Endothelial cell of umbilical vein (primary cell): ENCODE data around the gene LCTL. TPM values are rescaled to one million over a fixed set of nuclear protein-coding genes. Genes with fewer than 3 reads are reported as not detected.

Source experiments
- BruUV-seq: library from RNA; stranded (reverse); fragments of 400-500 nt; replicated peaks from 2 replicates; lab custom pipeline; 2021; lab: Mats Ljungman, UMichigan
- CTCF ChIA-PET: fragments of 300-600, 350-600 bp; sonication (Branson Sonifier 250); formaldehyde crosslinking; loops from one replicate; lab custom pipeline; 2021; ENCODE audit warnings: antibody characterized with exemption, inconsistent platforms; lab: Charles Lee
- POLR2A ChIA-PET: fragments of 300-600, 350-600 bp; sonication (Branson Sonifier 250); formaldehyde crosslinking; loops from one replicate; lab custom pipeline; 2021; ENCODE audit warnings: antibody characterized with exemption, inconsistent platforms; lab: Charles Lee
- DNase-seq: peaks from one replicate; pipeline ENCODE4 v3.0.0-alpha.2; 2011; ENCODE audit warnings: low read depth, low spot score
- FAIRE-seq: peaks from 2 replicates; lab custom pipeline; 2011; peaks lifted over from hg19 to GRCh38; lab: Jason Lieb, UNC
- H2AFZ ChIP-seq: 2 replicates; pipeline ENCODE4 v1.6.0; 2012; ENCODE audit warnings: low read depth, low read length, control low read depth, inconsistent platforms
- H3K27ac ChIP-seq: 2 replicates; pipeline ENCODE4 v1.5.1; 2011; ENCODE audit warnings: low read depth, mild to moderate bottlenecking, control low read depth, low read length, moderate library complexity; ENCODE audit not compliant: insufficient read depth
- H3K27me3 ChIP-seq, 2 experiments: 2 replicates each; pipeline versions ENCODE4 v1.6.0 to v1.6.1; 2011; ENCODE audit warnings: low read length in 2 of 2, mixed read lengths in 1 of 2; ENCODE audit not compliant: control insufficient read depth in 2 of 2, insufficient read depth in 2 of 2
- H3K36me3 ChIP-seq, 2 experiments: 2 replicates in 1 of 2; 3 replicates in 1 of 2; pipeline ENCODE4 v1.5.1; 2011; ENCODE audit warnings: low read length in 2 of 2, mild to moderate bottlenecking in 1 of 2, moderate library complexity in 1 of 2; ENCODE audit not compliant: control insufficient read depth in 2 of 2, insufficient read depth in 2 of 2; ENCODE audit errors: extremely low read depth in 1 of 2
- H3K4me1 ChIP-seq: 3 replicates; pipeline ENCODE4 v1.5.1; 2011; ENCODE audit warnings: mild to moderate bottlenecking, low read length; ENCODE audit not compliant: control insufficient read depth, insufficient read depth; ENCODE audit errors: extremely low read depth
- H3K4me2 ChIP-seq: 2 replicates; pipeline ENCODE4 v1.6.1; 2011; ENCODE audit warnings: low read length, control low read depth, mixed read lengths; ENCODE audit not compliant: insufficient read depth
- H3K4me3 ChIP-seq, 3 experiments: fragments of 200-600 bp in 1 of 3; sonication (generic), shearing (Covaris generic) in 1 of 3; replicated peaks in 1 of 3; 2 replicates each; pipeline ENCODE4 v1.5.1; 2011 to 2016; ENCODE audit warnings: control low read depth in 3 of 3, low read length in 3 of 3, mild to moderate bottlenecking in 2 of 3, inconsistent platforms in 1 of 3, low read depth in 1 of 3, moderate library complexity in 1 of 3; ENCODE audit not compliant: insufficient read depth in 1 of 3
- H3K79me2 ChIP-seq: 2 replicates; pipeline ENCODE4 v1.6.0; 2012; ENCODE audit warnings: low read length, inconsistent platforms; ENCODE audit not compliant: control insufficient read depth, insufficient read depth
- H3K9ac ChIP-seq: replicated peaks from 2 replicates; pipeline ENCODE3; 2011; ENCODE audit warnings: low read length, control low read depth; ENCODE audit not compliant: insufficient read depth; ENCODE audit errors: extremely low read depth
- H3K9me1 ChIP-seq: replicated peaks from 3 replicates; pipeline ENCODE4 v1.6.0; 2011; ENCODE audit warnings: mild to moderate bottlenecking, low read length; ENCODE audit not compliant: control insufficient read depth, insufficient read depth; ENCODE audit errors: extremely low read depth
- H3K9me3 ChIP-seq: replicated peaks from 2 replicates; pipeline ENCODE4 v1.5.1; 2012; ENCODE audit warnings: low read length, inconsistent platforms; ENCODE audit not compliant: control insufficient read depth, insufficient read depth
- H4K20me1 ChIP-seq: replicated peaks from 2 replicates; pipeline ENCODE3; 2011; ENCODE audit warnings: mild to moderate bottlenecking, low read length; ENCODE audit not compliant: control insufficient read depth, insufficient read depth; ENCODE audit errors: extremely low read depth
- CTCF ChIP-seq, 2 donors: IDR thresholded peaks; 1 replicate in 1 of 2; 2 replicates in 1 of 2; pipeline ENCODE4 v1.5.1; 2011; ENCODE audit warnings: low read length in 2 of 2, mild to moderate bottlenecking in 2 of 2, moderate library complexity in 2 of 2, control low read depth in 1 of 2, inconsistent platforms in 1 of 2, low read depth in 1 of 2; ENCODE audit not compliant: insufficient read depth in 1 of 2; ENCODE audit errors: extremely low read depth in 1 of 2
- EZH2 ChIP-seq: IDR thresholded peaks from 2 replicates; pipeline ENCODE4 v1.6.1; 2012; ENCODE audit warnings: borderline replicate concordance, low read depth, mild to moderate bottlenecking, moderate library complexity, low read length, inconsistent platforms; ENCODE audit not compliant: severe bottlenecking
- FOS ChIP-seq: IDR thresholded peaks from 2 replicates; pipeline ENCODE4 v1.6.1; 2011; ENCODE audit warnings: mild to moderate bottlenecking, low read length, moderate library complexity, borderline replicate concordance; ENCODE audit not compliant: insufficient read depth
- GATA2 ChIP-seq: IDR thresholded peaks from 2 replicates; pipeline ENCODE4 v1.7.0; 2011; ENCODE audit warnings: low read depth, mild to moderate bottlenecking, moderate library complexity, mixed read lengths, low read length; ENCODE audit not compliant: insufficient read length, insufficient read depth
- JUN ChIP-seq: IDR thresholded peaks from 2 replicates; pipeline ENCODE4 v1.6.1; 2011; ENCODE audit warnings: borderline replicate concordance, low read depth; ENCODE audit not compliant: insufficient read length, insufficient read depth
- MAX ChIP-seq: IDR thresholded peaks from 2 replicates; pipeline ENCODE4 v1.6.1; 2011; ENCODE audit not compliant: insufficient read depth, insufficient read length
- MYC ChIP-seq: IDR thresholded peaks from one replicate; pipeline ENCODE4 v1.6.1; 2011; ENCODE audit warnings: mild to moderate bottlenecking, low read depth, low read length
- POLR2A ChIP-seq: IDR thresholded peaks from 2 replicates; pipeline ENCODE4 v1.6.1; 2012; ENCODE audit warnings: low read depth, mild to moderate bottlenecking, control low read depth, low read length
- POLR2AphosphoS5 ChIP-seq: IDR thresholded peaks from 2 replicates; pipeline ENCODE4 v1.6.1; 2012; ENCODE audit warnings: low read depth, mild to moderate bottlenecking, control low read depth, low read length, moderate library complexity; ENCODE audit not compliant: insufficient read depth
- dilution Hi-C: fragments of 300-500 bp; cut with MboI; formaldehyde crosslinking; loops from one replicate; pipeline ENCODE4 v1.15.0; 2019; ENCODE audit warnings: low sequenced_read_pairs; ENCODE audit not compliant: extremely low pct_ligation_motif_present
- intact Hi-C: fragments of 100-400 bp; cut with micrococcal nuclease; formaldehyde crosslinking; loops from one replicate; pipeline ENCODE4 v1.10.0; 2022
- polyA plus RNA-seq, 4 experiments: library from polyadenylated mRNA; depleted of rRNA in 3 of 4; stranded (reverse) in 3 of 4; unstranded in 1 of 4; fragments of >200 nt; gene quantifications; 2 replicates each; pipeline versions ENCODE4 v1.2.1 to v1.2.3, GENCODE V29; 2011 to 2012; ENCODE audit warnings: missing spikeins in 1 of 4
- total RNA-seq: library from RNA; stranded (reverse); gene quantifications from 2 replicates; pipeline ENCODE4 v1.2.3, GENCODE V29; 2021

The LCTL gene
- total and polyA plus RNA-seq, 2 donors (not counting 3 experiments of a cell fraction or from before 2014, with no cell fraction given), result 0.04 TPM; not detected in 1

- no peak for FAIRE-seq
- BruUV-seq, result no TSS peak
- H2AFZ ChIP-seq, result no peak overlapping the region
These were observed 44.1 kb upstream of the LCTL start for GRCh38 chr15:66609876-66610275.

More at GRCh38 chr15:66609876-66610275, 44.1 kb upstream of the LCTL start:
- no peak for DNase-seq
- intact Hi-C loops, result no loop called here
- no peaks in the 10 kb centered on the region for H3K27me3 ChIP-seq
- no peaks in the 10 kb centered on the region for H4K20me1 ChIP-seq
- no peak overlapping the region for H3K4me3 ChIP-seq
- ChIA-PET POLR2A (no interaction called here), CTCF (interaction anchor here (0.8 to 3.7 kb wide), 5 partner anchors 9 to 242 kb away, joined by 3 to 24 read pairs (median 8); no protein-coding TSS in a partner anchor)
- no peak overlapping the region for H3K4me2 ChIP-seq
- H3K79me2 ChIP-seq, result no peaks in the 10 kb centered on the region
- no peaks in the 10 kb centered on the region for H3K9me1 ChIP-seq
- H3K27ac ChIP-seq, result no peak overlapping the region
- H3K9me3 ChIP-seq, result no peaks in the 10 kb centered on the region
- dilution Hi-C loops, result no loop called here
- peaks cover 18% of the 10 kb centered on the region for H3K4me1 ChIP-seq
- no peak overlapping the region for H3K9ac ChIP-seq
- no peaks in the 10 kb centered on the region for H3K36me3 ChIP-seq
- TF ChIP-seq JUN, result no peak
- no peak for TF ChIP-seq POLR2AphosphoS5
- TF ChIP-seq CTCF (IDR thresholded peaks at IDR 0.05; ENCODE audit: extremely low read depth in 1 of 2, insufficient read depth in 1 of 2, low read depth in 1 of 2, low read length in 2 of 2), result no peak
- no peak for TF ChIP-seq GATA2
- no peak for TF ChIP-seq FOS
- TF ChIP-seq MAX, result no peak
- TF ChIP-seq MYC, result no peak
- no peak for TF ChIP-seq POLR2A
- TF ChIP-seq EZH2, result no peak
